Vagina (tissue), 2 donors: Measurements from ENCODE around the gene LMNA. TPM values are rescaled to one million over a fixed set of nuclear protein-coding genes. Genes with fewer than 3 reads are reported as not detected.

ENCODE experiments used
- DNase-seq, 2 donors: peaks; one replicate each; pipeline ENCODE4 v3.0.0-alpha.2; 2017; ENCODE audit errors: extremely low spot score in 2 of 2
- H3K27ac ChIP-seq: fragments of 200-600 bp; sonication (generic); one replicate; pipeline ENCODE4 v1.5.1; 2019
- H3K27me3 ChIP-seq: fragments of 200-600 bp; sonication (generic); one replicate; pipeline ENCODE4 v1.5.1; 2019
- H3K36me3 ChIP-seq, 2 donors: fragments of 200-600 bp; sonication (generic); one replicate each; pipeline ENCODE4 v1.5.1; 2017 to 2019
- H3K4me1 ChIP-seq: fragments of 200-600 bp; sonication (generic); one replicate; pipeline ENCODE4 v1.5.1; 2019
- H3K4me3 ChIP-seq, 2 donors: fragments of 200-600 bp; sonication (generic); 1 replicate in 1 of 2; 2 replicates in 1 of 2; pipeline ENCODE4 v1.5.1; 2016 to 2019
- H3K9me3 ChIP-seq: fragments of 200-600 bp; sonication (generic); one replicate; pipeline ENCODE4 v1.5.1; 2019
- CTCF ChIP-seq, 3 experiments: fragments of 450-650 bp in 2 of 3; fragments of 200-600 bp in 1 of 3; sonication (generic) in 1 of 3; IDR thresholded peaks; one replicate each; pipeline ENCODE4 v1.5.1; 2017 to 2019; ENCODE audit warnings: antibody characterized with exemption in 3 of 3, mild to moderate bottlenecking in 2 of 3, moderate library complexity in 2 of 3
- POLR2A ChIP-seq, 2 donors: fragments of 450-650 bp; IDR thresholded peaks; one replicate each; pipeline ENCODE4 v1.6.1; 2017; ENCODE audit warnings: antibody characterized with exemption in 2 of 2, mild to moderate bottlenecking in 2 of 2, moderate library complexity in 2 of 2
- POLR2AphosphoS5 ChIP-seq, 2 donors: sonication (generic); formaldehyde crosslinking; IDR thresholded peaks; one replicate each; pipeline ENCODE4 v1.9.0; 2017; ENCODE audit warnings: antibody characterized with exemption in 2 of 2, mild to moderate bottlenecking in 2 of 2, low read depth in 1 of 2; ENCODE audit not compliant: insufficient read depth in 1 of 2
- intact Hi-C: fragments of 100-400 bp; cut with DNase I; formaldehyde crosslinking; loops from one replicate; pipeline ENCODE4 v1.15.1; 2023
- total RNA-seq: library from RNA; depleted of rRNA; stranded (reverse); fragments of >200 nt; gene quantifications from one replicate; pipeline ENCODE4 v1.2.3, GENCODE V29; 2016

Gene LMNA
- total RNA-seq, 1 donor from 2014 or later, result 436 TPM

GRCh38 chr1:156100205-156100995, 14.1 kb upstream of the LMNA start:
- no peaks in the 10 kb centered on the region for H3K27me3 ChIP-seq
- H3K4me1 ChIP-seq, result peaks cover 78% of the 10 kb centered on the region
- intact Hi-C loops, result no loop called here
- peak overlapping the region; percentile 99 for H3K27ac ChIP-seq
- TF ChIP-seq POLR2A (IDR thresholded peaks at IDR 0.05), result no peak
- DNase-seq, result no peak
- no peaks in the 10 kb centered on the region for H3K36me3 ChIP-seq
- no peak overlapping the region for H3K4me3 ChIP-seq
- H3K9me3 ChIP-seq, result no peaks in the 10 kb centered on the region

- H3K4me3 ChIP-seq, result no peak overlapping the region
- no peak for DNase-seq
- TF ChIP-seq POLR2AphosphoS5 (IDR thresholded peaks at IDR 0.05; ENCODE audit: insufficient read depth in 1 of 2, low read depth in 1 of 2) (no peak), CTCF (IDR thresholded peaks at IDR 0.05) (no peak), POLR2A (IDR thresholded peaks at IDR 0.05) (no peak)
- intact Hi-C loops, result no loop called here
- no peaks in the 10 kb centered on the region for H3K36me3 ChIP-seq
- H3K9me3 ChIP-seq, result no peaks in the 10 kb centered on the region
- peak overlapping the region; percentile 99 for H3K27ac ChIP-seq
- no peaks in the 10 kb centered on the region for H3K27me3 ChIP-seq
- H3K4me1 ChIP-seq, result peaks cover 75% of the 10 kb centered on the region
Observed at GRCh38 chr1:156101880-156102279, 12.6 kb upstream of the LMNA start.

GRCh38 chr1:156102633-156103511, 11.6 kb upstream of the LMNA start:
- Histone ChIP-seq H3K4me3 (no peak overlapping the region), H3K36me3 (no peaks in the 10 kb centered on the region), H3K4me1 (peaks cover 70% of the 10 kb centered on the region)

GRCh38 chr1:156103521-156103947, 11.0 kb upstream of the LMNA start:
- H3K27me3 ChIP-seq, result no peaks in the 10 kb centered on the region
- H3K4me1 ChIP-seq, result peaks cover 69% of the 10 kb centered on the region
- no peaks in the 10 kb centered on the region for H3K36me3 ChIP-seq
- intact Hi-C loops, result no loop called here
- no peak for DNase-seq
- no peak for TF ChIP-seq POLR2AphosphoS5 (IDR thresholded peaks at IDR 0.05; ENCODE audit: insufficient read depth in 1 of 2, low read depth in 1 of 2)
- TF ChIP-seq CTCF (IDR thresholded peaks at IDR 0.05), result no peak
- TF ChIP-seq POLR2A (IDR thresholded peaks at IDR 0.05), result no peak
- peak overlapping the region in 1 of 2 donors; percentile 17 for H3K4me3 ChIP-seq
- no peaks in the 10 kb centered on the region for H3K9me3 ChIP-seq
- H3K27ac ChIP-seq, result peak overlapping the region; percentile 99

More at GRCh38 chr1:156102633-156103511, 11.6 kb upstream of the LMNA start:
- no peak for DNase-seq
- TF ChIP-seq CTCF (IDR thresholded peaks at IDR 0.05) (no peak), POLR2AphosphoS5 (IDR thresholded peaks at IDR 0.05; ENCODE audit: insufficient read depth in 1 of 2, low read depth in 1 of 2) (no peak), POLR2A (IDR thresholded peaks at IDR 0.05) (no peak)
- H3K27ac ChIP-seq, result peak overlapping the region; percentile 99
- no peaks in the 10 kb centered on the region for H3K9me3 ChIP-seq
- H3K27me3 ChIP-seq, result no peaks in the 10 kb centered on the region
- intact Hi-C loops, result no loop called here

- Histone ChIP-seq H3K4me3 (peak overlapping the region in 1 of 2 donors; percentile 17), H3K4me1 (peaks cover 69% of the 10 kb centered on the region)
Observed at GRCh38 chr1:156104065-156104810, 10.3 kb upstream of the LMNA start.

More at GRCh38 chr1:156104065-156104810, 10.3 kb upstream of the LMNA start:
- no peaks in the 10 kb centered on the region for H3K36me3 ChIP-seq
- no peaks in the 10 kb centered on the region for H3K9me3 ChIP-seq
- no peaks in the 10 kb centered on the region for H3K27me3 ChIP-seq
- DNase-seq, result no peak
- intact Hi-C loops, result no loop called here
- H3K27ac ChIP-seq, result peak overlapping the region; percentile 99
- TF ChIP-seq CTCF (IDR thresholded peaks at IDR 0.05) (no peak), POLR2AphosphoS5 (IDR thresholded peaks at IDR 0.05; ENCODE audit: insufficient read depth in 1 of 2, low read depth in 1 of 2) (peak; percentile 65 to 70)
